Mononuclear cell (primary cell): Measurements from ENCODE around the gene ASB10. TPM values are rescaled to one million over a fixed set of nuclear protein-coding genes. Genes with fewer than 3 reads are reported as not detected.

Source experiments
- H3K27me3 ChIP-seq: 2 replicates; pipeline ENCODE4 v1.6.0; 2011; ENCODE audit warnings: low read length, control low read depth; ENCODE audit not compliant: insufficient read depth
- H3K4me1 ChIP-seq: 2 replicates; pipeline ENCODE4 v1.5.1; 2011; ENCODE audit warnings: mild to moderate bottlenecking, low read length, control low read depth; ENCODE audit not compliant: insufficient read depth
- H3K4me3 ChIP-seq: 2 replicates; pipeline ENCODE4 v1.5.1; 2011; ENCODE audit warnings: mild to moderate bottlenecking, low read length, moderate library complexity
- H3K9me3 ChIP-seq: 2 replicates; pipeline ENCODE4 v1.5.1; 2011; ENCODE audit warnings: low read depth, mild to moderate bottlenecking, control low read depth, low read length
- total RNA-seq: library from RNA; depleted of rRNA; stranded (reverse); fragments of >200 nt; gene quantifications from one replicate; pipeline ENCODE4 v1.2.3, GENCODE V29; 2012

Gene ASB10, protein sequence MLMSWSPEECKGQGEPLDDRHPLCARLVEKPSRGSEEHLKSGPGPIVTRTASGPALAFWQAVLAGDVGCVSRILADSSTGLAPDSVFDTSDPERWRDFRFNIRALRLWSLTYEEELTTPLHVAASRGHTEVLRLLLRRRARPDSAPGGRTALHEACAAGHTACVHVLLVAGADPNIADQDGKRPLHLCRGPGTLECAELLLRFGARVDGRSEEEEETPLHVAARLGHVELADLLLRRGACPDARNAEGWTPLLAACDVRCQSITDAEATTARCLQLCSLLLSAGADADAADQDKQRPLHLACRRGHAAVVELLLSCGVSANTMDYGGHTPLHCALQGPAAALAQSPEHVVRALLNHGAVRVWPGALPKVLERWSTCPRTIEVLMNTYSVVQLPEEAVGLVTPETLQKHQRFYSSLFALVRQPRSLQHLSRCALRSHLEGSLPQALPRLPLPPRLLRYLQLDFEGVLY
- total RNA-seq: not detected

DNA sequence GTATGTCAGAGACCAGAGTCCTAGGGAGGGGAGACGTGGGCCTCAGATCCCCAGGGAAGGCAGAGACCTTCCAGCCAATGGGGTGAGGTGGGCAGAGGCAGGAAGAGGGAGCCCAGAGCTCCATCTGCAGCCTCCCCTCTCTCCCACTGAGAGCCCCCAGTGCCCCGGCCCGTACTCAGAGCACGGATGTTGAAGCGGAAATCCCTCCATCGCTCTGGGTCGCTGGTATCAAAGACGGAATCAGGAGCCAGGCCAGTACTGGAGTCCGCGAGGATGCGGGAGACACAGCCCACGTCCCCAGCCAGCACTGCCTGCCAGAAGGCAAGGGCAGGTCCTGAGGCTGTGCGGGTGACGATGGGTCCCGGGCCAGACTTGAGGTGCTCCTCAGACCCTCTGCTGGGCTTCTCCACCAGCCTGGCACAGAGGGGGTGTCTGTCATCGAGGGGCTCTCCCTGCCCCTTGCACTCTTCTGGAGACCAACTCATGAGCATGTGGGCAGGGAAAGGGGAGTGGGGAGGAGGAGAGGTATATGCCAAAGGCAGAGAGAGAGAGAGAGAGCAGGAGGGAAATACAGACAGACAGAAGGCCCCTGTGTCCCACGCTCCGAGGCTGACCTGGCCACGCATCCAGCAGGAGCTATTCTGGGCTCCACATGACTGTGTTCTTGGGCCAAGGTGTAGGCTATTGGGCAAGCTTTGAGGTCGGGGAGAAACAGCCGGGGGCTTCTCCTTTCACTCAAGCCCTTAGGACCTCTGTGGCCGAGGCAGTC, at the start of gene ASB10:
TSS of gene ASB10 (minus strand) at position 611 of the 769 bp plus-strand sequence. CDS start at position 491, 120 bp downstream.
- Histone ChIP-seq H3K9me3 (no peaks in the 10 kb centered on the region), H3K27me3 (no peaks in the 10 kb centered on the region), H3K4me3 (no peak within 1 kb of the TSS), H3K4me1 (no peaks in the 10 kb centered on the region)

DNA sequence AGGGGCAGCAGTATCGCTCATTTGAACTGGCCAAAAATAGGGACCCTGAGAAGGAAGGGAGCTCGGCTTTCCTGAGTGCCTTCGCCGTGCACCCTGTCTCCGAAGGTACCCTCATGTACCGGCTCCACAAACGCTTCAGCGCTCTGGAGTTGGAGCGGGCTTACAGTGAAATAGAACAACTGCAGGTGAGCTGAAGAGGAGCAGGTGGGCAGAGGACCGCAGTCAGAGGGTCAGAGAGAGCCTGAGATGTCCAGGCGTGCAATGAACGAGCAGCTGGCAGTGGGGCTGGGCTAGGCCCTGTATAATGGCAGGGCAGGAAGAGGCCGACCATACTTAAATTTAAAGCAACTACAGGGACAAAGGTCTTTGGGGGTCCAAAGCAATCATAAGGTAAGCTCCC, 49.4 kb upstream of the ASB10 start:
- Histone ChIP-seq H3K4me1 (peaks cover 25% of the 10 kb centered on the region), H3K9me3 (no peaks in the 10 kb centered on the region), H3K4me3 (no peak overlapping the region), H3K27me3 (no peaks in the 10 kb centered on the region)

DNA sequence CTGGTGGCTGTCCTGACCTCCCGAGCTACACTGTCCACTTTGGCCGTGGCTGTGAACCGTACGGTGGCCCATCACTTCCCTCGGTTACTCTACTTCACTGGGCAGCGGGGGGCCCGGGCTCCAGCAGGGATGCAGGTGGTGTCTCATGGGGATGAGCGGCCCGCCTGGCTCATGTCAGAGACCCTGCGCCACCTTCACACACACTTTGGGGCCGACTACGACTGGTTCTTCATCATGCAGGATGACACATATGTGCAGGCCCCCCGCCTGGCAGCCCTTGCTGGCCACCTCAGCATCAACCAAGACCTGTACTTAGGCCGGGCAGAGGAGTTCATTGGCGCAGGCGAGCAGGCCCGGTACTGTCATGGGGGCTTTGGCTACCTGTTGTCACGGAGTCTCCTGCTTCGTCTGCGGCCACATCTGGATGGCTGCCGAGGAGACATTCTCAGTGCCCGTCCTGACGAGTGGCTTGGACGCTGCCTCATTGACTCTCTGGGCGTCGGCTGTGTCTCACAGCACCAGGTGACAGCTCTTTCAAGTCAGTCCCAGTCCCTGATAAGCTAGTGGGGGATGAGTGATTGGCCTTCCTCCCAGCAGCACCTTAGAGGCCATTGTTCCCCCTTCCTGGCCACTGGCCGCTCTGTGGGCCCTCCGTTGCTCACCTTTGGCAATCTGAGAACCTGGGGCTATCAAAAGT, 48.2 kb upstream of the ASB10 start:
- Histone ChIP-seq H3K4me1 (peaks cover 25% of the 10 kb centered on the region), H3K9me3 (no peaks in the 10 kb centered on the region), H3K4me3 (no peak overlapping the region), H3K27me3 (no peaks in the 10 kb centered on the region)

DNA sequence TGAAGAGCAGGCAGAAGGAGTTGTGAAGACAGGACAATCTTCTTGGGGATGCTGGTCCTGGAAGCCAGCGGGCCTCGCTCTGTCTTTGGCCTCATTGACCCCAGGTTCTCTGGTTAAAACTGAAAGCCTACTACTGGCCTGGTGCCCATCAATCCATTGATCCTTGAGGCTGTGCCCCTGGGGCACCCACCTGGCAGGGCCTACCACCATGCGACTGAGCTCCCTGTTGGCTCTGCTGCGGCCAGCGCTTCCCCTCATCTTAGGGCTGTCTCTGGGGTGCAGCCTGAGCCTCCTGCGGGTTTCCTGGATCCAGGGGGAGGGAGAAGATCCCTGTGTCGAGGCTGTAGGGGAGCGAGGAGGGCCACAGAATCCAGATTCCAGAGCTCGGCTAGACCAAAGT, 46.8 kb upstream of the ASB10 start:
- H3K4me3 ChIP-seq: no peak overlapping the region
- H3K4me1 ChIP-seq: peaks cover 25% of the 10 kb centered on the region

DNA sequence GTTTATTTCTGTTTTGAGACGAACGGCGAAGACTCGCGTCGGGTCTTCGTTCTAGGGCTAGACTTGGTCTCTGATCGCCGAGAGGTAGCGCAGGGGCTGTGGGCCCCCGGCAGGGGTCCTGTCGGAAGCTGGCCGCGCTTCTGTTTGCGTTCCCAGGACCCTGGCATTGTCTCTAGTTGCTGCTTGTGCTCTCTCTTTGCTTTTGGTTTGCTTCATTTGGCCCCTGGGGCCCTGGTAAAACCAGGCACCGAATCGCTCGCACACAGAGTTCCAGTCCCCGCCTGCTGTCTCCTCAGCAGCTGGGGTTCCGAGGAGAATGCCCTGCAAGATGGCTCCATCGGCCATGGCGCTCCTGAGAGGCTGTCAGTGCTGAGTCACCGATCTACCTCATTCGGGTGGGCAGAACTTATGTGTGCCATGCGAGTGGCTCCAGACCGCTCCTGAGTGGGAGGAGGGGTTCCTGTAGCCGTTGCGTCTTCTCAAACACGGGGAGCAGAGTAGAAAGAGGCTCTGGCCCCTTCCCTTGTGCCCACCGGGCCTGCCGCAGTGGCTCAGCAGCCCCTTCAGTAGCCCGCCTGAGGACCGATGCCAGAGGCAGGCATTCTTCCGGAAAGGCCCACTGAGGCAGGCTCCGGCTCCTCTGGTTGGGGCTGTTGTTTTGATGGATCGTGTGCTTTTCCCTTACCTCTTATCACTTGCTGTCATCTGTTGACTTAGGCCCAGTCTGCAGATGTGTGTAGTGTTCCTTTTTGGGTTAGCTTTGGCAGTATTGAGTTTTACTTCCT, 46.1 kb upstream of the ASB10 start:
- H3K9me3 ChIP-seq: no peaks in the 10 kb centered on the region

More for the DNA sequence above, 46.8 kb upstream of the ASB10 start:
- Histone ChIP-seq H3K9me3 (no peaks in the 10 kb centered on the region), H3K27me3 (no peaks in the 10 kb centered on the region)

DNA sequence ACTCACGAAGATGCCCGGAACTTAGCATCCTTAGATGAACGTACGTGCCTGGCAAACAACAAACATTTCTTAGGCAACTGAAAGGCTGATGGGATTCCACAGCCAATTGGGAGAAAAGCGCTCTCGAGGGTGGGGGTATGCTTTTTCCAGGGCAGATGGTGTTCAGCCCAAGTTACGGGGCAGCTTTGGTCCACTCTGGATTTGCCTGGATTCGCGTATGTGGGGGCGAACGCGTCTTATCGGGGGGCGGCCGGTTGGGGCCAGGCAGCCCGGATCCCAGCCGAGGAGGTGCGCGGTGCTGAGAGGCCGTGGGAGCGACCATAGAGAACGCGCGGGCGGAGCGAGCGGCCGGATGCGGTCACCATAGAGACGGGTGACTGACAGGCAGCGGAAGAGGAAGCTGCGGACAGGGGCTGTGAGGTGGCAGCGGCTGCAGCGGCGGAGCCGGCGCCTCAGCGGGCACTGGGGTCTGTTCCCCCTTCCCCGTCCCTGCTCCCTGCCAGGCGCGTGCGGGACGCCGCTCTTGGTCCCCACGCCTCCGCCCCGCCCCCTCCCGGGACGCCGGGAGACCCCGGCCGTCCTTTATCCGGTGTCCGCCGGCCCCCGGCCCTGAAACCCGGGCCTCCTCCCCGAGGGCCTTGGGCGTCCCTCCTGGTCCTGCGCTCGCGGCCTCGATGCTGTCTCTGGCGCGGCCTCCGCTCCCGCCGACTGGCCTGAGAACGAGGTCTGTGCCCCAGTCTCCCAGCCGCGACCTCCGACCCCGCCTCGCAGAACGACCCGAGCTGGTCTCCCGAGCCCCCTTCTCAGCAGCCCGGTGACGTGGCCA, 45.3 kb upstream of the ASB10 start, which contains the start of gene CHPF2:
TSS of gene CHPF2 (plus strand) at position 393 of the 826 bp plus-strand sequence. CDS start 1,529 bp downstream, outside the sequence.
- H3K4me1 ChIP-seq: peaks cover 32% of the 10 kb centered on the region
- H3K27me3 ChIP-seq: no peaks in the 10 kb centered on the region
- no peaks in the 10 kb centered on the region for H3K9me3 ChIP-seq
- peak within 1 kb of the TSS; percentile 95 for H3K4me3 ChIP-seq

More for the DNA sequence above, 46.1 kb upstream of the ASB10 start:
- Histone ChIP-seq H3K4me3 (peak overlapping the region; percentile 95), H3K4me1 (peaks cover 26% of the 10 kb centered on the region), H3K27me3 (no peaks in the 10 kb centered on the region)

DNA sequence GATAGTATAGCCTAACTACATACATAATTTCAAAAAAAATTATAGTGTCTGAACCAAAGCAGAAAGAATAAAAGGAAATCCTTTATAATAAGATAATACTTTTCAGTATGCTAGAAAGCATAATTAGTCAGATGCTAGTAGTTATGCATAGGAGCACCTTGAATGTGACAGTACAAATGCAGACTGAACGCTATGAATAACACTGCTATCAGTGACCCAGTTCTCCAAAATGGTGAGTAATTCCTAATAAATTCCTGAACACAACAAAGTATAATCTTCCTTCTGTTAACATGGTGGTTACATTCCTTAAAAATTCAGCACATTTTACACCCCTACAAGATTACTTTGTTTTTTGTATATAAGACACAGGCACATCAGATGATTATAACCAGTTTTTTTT, 44.0 kb upstream of the ASB10 start:
- Histone ChIP-seq H3K4me3 (no peak overlapping the region), H3K9me3 (no peaks in the 10 kb centered on the region), H3K27me3 (no peaks in the 10 kb centered on the region), H3K4me1 (peaks cover 38% of the 10 kb centered on the region)

DNA sequence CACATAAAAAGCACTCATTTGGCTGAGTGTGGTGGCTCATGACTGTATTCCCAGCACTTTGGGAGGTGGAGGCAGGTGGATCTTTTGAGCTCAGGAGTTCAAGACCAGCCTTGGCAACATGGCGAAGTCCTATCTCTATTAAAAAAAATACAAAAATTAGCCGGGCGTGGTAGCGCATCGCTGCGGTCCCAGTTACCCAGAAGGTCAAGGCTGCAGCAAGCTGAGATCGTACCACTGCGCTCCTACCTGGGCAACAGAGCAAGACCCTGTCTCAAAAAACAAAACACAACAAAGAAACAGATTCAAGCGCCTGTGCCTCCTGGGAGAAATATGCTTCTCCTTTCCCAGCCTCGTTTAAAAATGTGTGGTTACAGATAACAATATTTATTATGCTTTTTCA, 42.2 kb upstream of the ASB10 start:
- H3K27me3 ChIP-seq: no peaks in the 10 kb centered on the region
- no peak overlapping the region for H3K4me3 ChIP-seq

DNA sequence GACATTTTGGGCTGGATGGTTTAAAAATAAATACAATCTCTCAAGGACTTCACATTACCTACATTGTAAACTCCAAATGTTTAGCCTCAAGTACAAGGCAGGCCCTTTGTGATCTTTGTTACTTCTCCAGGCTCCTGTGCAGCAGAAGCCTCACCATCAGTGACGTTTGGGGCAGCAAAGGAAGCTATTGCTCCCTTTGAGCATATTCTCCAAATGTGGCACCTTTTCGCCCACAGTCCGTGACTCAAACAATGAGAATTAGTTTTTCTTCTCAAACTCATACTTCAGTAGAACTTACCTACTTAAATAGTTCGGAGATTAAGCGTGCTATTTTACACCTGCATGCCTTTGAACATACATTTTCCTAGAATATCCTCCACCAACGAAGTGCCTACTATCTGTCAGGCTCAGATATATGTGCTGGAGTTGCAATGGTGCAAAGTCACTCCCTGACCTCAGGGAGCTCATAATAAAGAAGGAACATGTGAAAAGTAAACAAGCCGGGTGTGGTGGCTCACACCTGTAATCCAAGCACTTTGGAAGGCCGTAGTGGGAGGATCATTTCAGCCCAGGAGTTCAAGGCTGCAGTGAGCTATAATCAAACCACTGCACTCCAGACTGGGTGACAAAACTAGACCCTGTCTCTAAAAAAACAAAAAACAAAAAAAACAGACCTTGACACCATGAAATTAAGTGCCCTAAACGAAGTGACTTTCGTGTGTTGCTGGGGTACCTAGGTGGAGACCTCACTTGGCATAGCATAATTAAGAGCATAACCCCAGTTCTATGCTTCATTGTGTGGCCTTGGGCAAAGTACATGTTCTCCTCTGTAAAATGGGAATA, 41.2 kb upstream of the ASB10 start:
- Histone ChIP-seq H3K4me1 (peaks cover 34% of the 10 kb centered on the region), H3K27me3 (no peaks in the 10 kb centered on the region), H3K4me3 (peak overlapping the region; percentile 54), H3K9me3 (no peaks in the 10 kb centered on the region)

More for the DNA sequence above, 42.2 kb upstream of the ASB10 start:
- H3K4me1 ChIP-seq: peaks cover 44% of the 10 kb centered on the region
- H3K9me3 ChIP-seq: no peaks in the 10 kb centered on the region

DNA sequence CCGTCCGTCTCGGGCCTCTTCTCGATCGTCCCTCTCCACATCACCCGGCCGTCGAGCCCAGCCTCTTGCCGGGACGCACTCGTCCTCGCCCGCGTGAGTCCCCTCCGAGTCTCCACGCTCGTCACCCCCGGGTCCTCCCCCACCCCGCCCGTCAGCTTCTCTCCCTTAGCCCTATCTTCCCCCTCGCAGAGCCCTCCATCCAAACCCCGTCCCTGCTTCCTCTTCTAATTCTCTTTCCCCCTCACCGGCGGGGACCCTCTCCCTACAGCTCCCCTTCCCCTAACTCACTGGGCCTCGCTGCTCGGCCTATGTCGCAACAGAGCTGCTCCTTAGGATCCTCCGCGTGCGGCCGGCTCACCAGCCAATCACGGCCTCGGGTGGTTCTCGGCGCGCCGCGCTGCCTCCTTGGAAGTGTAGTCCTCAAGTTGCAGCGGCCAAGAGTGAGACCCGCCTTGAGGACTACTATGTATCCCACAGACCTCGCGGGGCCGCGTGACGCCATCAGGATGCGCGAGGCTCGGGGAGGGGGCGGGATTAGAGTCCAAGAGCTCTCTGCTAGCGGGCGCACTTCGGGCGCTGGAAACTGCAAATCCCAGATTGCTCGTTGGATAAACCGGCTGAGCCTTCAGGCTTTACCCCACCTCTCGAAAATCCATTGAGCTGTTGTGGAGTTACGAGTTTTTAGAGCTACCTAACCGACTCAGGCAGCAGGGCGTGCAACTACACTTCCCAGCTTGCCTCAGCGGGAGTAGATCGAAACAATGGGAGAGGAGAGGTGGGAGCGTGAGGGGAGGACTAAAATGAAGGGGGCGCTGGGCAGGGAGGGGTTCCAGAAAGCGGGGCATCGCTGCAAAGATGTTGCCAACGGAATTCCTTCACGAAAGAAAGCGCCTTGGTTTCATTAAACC, 40.1 kb upstream of the ASB10 start, which contains the start of gene ABCF2:
TSS of gene ABCF2 (minus strand) at position 331 of the 908 bp plus-strand sequence. CDS start 747 bp downstream, outside the sequence.
- H3K9me3 ChIP-seq: no peaks in the 10 kb centered on the region
- H3K4me3 ChIP-seq: peak within 1 kb of the TSS; percentile 54
- H3K4me1 ChIP-seq: peaks cover 29% of the 10 kb centered on the region
- H3K27me3 ChIP-seq: no peaks in the 10 kb centered on the region

DNA sequence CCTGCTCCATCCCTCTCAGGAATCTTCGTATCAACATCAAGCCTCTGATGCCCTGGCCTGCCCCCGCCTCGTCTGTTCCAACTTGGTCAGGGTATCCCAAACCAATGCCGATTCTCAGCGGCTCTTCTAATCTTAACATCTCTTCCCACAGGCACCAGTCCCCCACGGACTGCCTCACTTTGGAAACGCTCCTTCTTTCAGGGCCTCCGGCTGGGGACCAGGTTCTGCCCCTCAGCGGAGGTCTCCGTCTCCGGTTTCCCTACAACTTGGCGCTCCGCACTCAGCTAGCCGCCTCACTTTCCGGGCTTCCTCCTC, 39.5 kb upstream of the ASB10 start:
- Histone ChIP-seq H3K4me3 (peak overlapping the region; percentile 54), H3K27me3 (no peaks in the 10 kb centered on the region), H3K9me3 (no peaks in the 10 kb centered on the region), H3K4me1 (peaks cover 23% of the 10 kb centered on the region)

DNA sequence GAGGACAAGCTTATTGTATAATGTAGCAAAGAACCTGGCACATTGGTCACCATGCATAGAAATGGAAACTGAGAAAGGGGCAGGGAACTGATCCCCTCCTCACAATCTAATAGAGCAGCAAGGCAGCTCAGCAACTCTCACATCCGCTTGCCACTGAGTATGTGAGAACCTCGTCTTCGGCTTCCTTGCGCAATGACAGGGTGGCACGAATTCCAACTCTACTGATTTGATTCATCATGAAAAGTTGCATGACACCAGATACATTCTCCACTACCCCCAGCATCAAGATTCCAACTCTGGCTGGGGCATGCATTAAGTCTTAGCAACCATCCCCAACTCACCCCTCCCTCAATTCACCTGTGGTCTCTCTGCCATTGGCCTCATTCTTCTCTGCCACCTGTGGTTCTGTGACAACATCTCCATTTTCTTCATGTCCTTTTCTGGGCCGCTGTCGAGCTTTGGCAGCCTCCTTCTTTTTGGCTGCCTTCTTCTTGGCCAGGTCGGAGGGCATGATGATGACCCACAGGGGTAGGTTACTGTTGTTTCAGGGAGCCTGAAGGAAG, 39.0 kb upstream of the ASB10 start:
- Histone ChIP-seq H3K9me3 (no peaks in the 10 kb centered on the region), H3K4me1 (peaks cover 21% of the 10 kb centered on the region), H3K27me3 (no peaks in the 10 kb centered on the region), H3K4me3 (peak overlapping the region; percentile 54)
